OCI-LY7 (cell line): Measurements from ENCODE around the gene UBE2J2. TPM values are rescaled to one million over a fixed set of nuclear protein-coding genes. Genes with fewer than 3 reads are reported as not detected.

Experiments used
- BruUV-seq: library from RNA; stranded (reverse); fragments of 400-500 nt; replicated peaks from 2 replicates; lab custom pipeline; 2021; lab: Mats Ljungman, UMichigan
- CTCF ChIA-PET: fragments of 300-600 bp; sonication (Branson Sonifier 250); formaldehyde crosslinking; loops from one replicate; lab custom pipeline; 2022; ENCODE audit warnings: antibody characterized with exemption; ENCODE audit not compliant: unreplicated experiment; lab: Charles Lee
- POLR2A ChIA-PET: fragments of 300-600 bp; sonication (Branson Sonifier 250); formaldehyde crosslinking; loops from one replicate; lab custom pipeline; 2022; ENCODE audit warnings: antibody characterized with exemption; lab: Charles Lee
- DNase-seq: peaks from one replicate; pipeline ENCODE4 v3.0.0-alpha.2; 2015; ENCODE audit warnings: low spot score
- H2AFZ ChIP-seq: fragments of 200-600 bp; sonication (generic), shearing (Covaris generic); 2 replicates; pipeline ENCODE4 v1.6.1; 2014; ENCODE audit warnings: mild to moderate bottlenecking, antibody characterized with exemption, low read length, moderate library complexity
- H3K27ac ChIP-seq: fragments of 200-600 bp; sonication (generic); 2 replicates; pipeline ENCODE4 v1.5.1; 2014; ENCODE audit warnings: mixed run types, low read depth, mild to moderate bottlenecking, moderate library complexity, low read length, inconsistent platforms; ENCODE audit not compliant: poor library complexity, severe bottlenecking
- H3K36me3 ChIP-seq: fragments of 200-600 bp; sonication (generic); 2 replicates; pipeline ENCODE4 v1.6.1; 2014; ENCODE audit warnings: mild to moderate bottlenecking, antibody characterized with exemption, low read length, moderate library complexity, mixed read lengths; ENCODE audit not compliant: insufficient read depth
- H3K4me1 ChIP-seq: fragments of 200-600 bp; sonication (generic); 2 replicates; pipeline ENCODE4 v1.5.1; 2014; ENCODE audit warnings: mild to moderate bottlenecking, low read length; ENCODE audit not compliant: insufficient read depth, poor library complexity, severe bottlenecking
- H3K4me2 ChIP-seq: fragments of 200-600 bp; sonication (generic); 2 replicates; pipeline ENCODE4 v1.6.1; 2014; ENCODE audit warnings: mild to moderate bottlenecking, low read length
- H3K4me3 ChIP-seq: fragments of 200-600 bp; sonication (generic); 2 replicates; pipeline ENCODE4 v1.5.1; 2014; ENCODE audit warnings: mild to moderate bottlenecking, low read depth, low read length; ENCODE audit not compliant: poor library complexity, severe bottlenecking
- H3K79me2 ChIP-seq: fragments of 200-600 bp; sonication (generic); 2 replicates; pipeline ENCODE4 v1.6.1; 2016; ENCODE audit warnings: low read depth, mild to moderate bottlenecking, low read length, moderate library complexity, mixed read lengths; ENCODE audit not compliant: insufficient read depth
- H3K9me2 ChIP-seq: fragments of 200-600 bp; sonication (generic); 2 replicates; pipeline ENCODE4 v1.6.1; 2016; ENCODE audit warnings: mild to moderate bottlenecking, low read length, mixed read lengths; ENCODE audit not compliant: insufficient read depth
- H3K9me3 ChIP-seq: fragments of 200-600 bp; sonication (generic); 2 replicates; pipeline ENCODE4 v1.6.1; 2014; ENCODE audit warnings: mild to moderate bottlenecking, mixed run types, low read length, mixed read lengths
- H4K20me1 ChIP-seq: fragments of 200-600 bp; sonication (generic); 2 replicates; pipeline ENCODE4 v1.6.1; 2014; ENCODE audit warnings: mild to moderate bottlenecking, antibody characterized with exemption, low read length, moderate library complexity, mixed read lengths; ENCODE audit not compliant: insufficient read depth
- EZH2phosphoT487 ChIP-seq: fragments of 200-600 bp; sonication (generic); IDR thresholded peaks from 2 replicates; pipeline ENCODE4 v1.6.1; 2018; ENCODE audit warnings: low read depth, borderline replicate concordance, mild to moderate bottlenecking, mixed run types, antibody characterized with exemption, low read length, moderate library complexity, mixed read lengths
- intact Hi-C: fragments of 100-400 bp; cut with micrococcal nuclease; formaldehyde crosslinking; loops from one replicate; pipeline ENCODE4 v1.10.0; 2022; ENCODE audit not compliant: unreplicated experiment
- total RNA-seq, 2 experiments: library from RNA; depleted of rRNA in 1 of 2; stranded (reverse); fragments of >200 nt in 1 of 2; shearing (Covaris generic) in 1 of 2; gene quantifications; 2 replicates each; pipeline ENCODE4 v1.2.3, GENCODE V29; 2014 to 2022
- TF ChIP-seq, protein P1 (sequence below): fragments of 200-600 bp; sonication (generic); conservative IDR thresholded peaks from 2 replicates; pipeline ENCODE4 v1.5.1; 2014; ENCODE audit warnings: mild to moderate bottlenecking, antibody characterized with exemption, low read length, moderate library complexity, mixed read lengths

UBE2J2 gene
- total RNA-seq, 2 experiments from 2014 or later, result 69.2 to 88.7 TPM

DNA sequence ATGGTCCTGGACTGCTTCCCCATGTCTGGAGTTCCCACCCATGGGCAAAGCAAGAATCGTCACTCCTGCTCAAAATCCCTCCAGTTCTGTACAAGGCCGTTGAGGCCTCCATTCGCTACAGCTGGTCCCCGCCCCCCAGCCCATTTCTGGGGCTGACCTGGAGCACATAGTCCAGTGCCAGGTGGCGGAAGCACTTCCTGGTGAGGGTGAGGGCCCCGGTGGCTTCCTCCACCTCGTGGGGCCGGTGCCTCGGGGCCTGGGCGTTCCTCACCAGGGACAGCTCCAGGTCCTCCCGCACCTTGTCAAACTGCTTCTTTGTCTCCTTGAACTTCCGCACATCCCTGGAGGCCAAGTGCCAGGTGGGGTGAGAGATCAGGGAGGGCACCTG is 26.7 kb upstream of the UBE2J2 start:
- Histone ChIP-seq H3K27ac (no peak overlapping the region), H4K20me1 (no peaks in the 10 kb centered on the region), H3K9me2 (no peaks in the 10 kb centered on the region), H3K36me3 (no peaks in the 10 kb centered on the region), H3K79me2 (no peaks in the 10 kb centered on the region), H3K4me2 (no peak overlapping the region), H3K4me3 (no peak overlapping the region), H3K9me3 (no peaks in the 10 kb centered on the region), H3K4me1 (peaks cover 6% of the 10 kb centered on the region), H2AFZ (no peak overlapping the region)
- intact Hi-C loops, result no loop called here
- no peak for DNase-seq
- TF ChIP-seq, protein P1, sequence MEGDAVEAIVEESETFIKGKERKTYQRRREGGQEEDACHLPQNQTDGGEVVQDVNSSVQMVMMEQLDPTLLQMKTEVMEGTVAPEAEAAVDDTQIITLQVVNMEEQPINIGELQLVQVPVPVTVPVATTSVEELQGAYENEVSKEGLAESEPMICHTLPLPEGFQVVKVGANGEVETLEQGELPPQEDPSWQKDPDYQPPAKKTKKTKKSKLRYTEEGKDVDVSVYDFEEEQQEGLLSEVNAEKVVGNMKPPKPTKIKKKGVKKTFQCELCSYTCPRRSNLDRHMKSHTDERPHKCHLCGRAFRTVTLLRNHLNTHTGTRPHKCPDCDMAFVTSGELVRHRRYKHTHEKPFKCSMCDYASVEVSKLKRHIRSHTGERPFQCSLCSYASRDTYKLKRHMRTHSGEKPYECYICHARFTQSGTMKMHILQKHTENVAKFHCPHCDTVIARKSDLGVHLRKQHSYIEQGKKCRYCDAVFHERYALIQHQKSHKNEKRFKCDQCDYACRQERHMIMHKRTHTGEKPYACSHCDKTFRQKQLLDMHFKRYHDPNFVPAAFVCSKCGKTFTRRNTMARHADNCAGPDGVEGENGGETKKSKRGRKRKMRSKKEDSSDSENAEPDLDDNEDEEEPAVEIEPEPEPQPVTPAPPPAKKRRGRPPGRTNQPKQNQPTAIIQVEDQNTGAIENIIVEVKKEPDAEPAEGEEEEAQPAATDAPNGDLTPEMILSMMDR, result peak; percentile 43; the same call in 1 of the 2 replicates
- TF ChIP-seq EZH2phosphoT487, result no peak
- POLR2A ChIA-PET, result no interaction called here
- CTCF ChIA-PET, result interaction anchor here (1.3 kb wide), 1 partner anchor 9 kb away, joined by 3 read pairs; no protein-coding TSS in a partner anchor
- no TSS peak for BruUV-seq

DNA sequence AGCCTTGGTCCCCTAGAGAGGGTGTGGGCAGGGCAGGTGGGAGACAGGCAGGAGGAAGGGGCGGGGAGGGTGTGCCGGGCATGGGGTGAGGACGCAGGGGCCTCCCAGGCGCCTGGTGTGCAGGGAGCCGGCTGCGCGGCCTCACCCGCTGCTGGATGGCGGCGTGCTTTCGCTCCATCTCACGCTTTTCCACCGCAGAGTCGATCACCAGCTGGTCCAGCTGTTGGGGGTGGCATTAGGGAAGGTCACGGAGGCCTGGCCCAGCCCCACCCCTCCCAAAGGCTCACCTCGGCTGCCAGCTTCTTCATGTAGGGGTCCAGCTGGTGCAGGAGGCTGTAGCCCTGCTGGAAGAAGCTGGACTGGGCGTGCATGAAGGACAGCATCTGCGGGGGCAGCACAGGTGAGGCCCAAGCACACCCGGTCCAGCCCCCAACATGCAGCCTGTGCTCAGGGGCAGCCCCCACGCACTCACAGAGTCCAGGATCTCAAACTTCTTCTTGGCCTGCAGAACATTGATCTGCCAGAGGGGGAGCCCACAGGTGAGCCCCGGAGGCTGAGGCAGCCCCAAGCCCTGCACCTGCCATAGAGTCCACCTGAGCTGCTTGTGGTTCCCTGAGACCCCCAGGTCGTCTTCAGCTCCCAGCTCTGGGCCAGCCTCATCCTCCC is 26.2 kb upstream of the UBE2J2 start:
- no peaks in the 10 kb centered on the region for H3K36me3 ChIP-seq
- intact Hi-C loops, result no loop called here
- POLR2A ChIA-PET, result no interaction called here

More for the DNA sequence above, 26.2 kb upstream of the UBE2J2 start:
- no peak overlapping the region for H3K4me3 ChIP-seq
- H3K4me2 ChIP-seq, result no peak overlapping the region
- H3K79me2 ChIP-seq, result no peaks in the 10 kb centered on the region
- H3K9me3 ChIP-seq, result no peaks in the 10 kb centered on the region
- TF ChIP-seq EZH2phosphoT487, result no peak
- TF ChIP-seq, protein P1, result peak; percentile 69
- H4K20me1 ChIP-seq, result no peaks in the 10 kb centered on the region
- H2AFZ ChIP-seq, result no peak overlapping the region
- H3K4me1 ChIP-seq, result peaks cover 1% of the 10 kb centered on the region
- peak; percentile 48 for DNase-seq
- no peak overlapping the region for H3K27ac ChIP-seq
- no peaks in the 10 kb centered on the region for H3K9me2 ChIP-seq
- CTCF ChIA-PET, result interaction anchor here (1.3 kb wide), 1 partner anchor 8 kb away, joined by 3 read pairs; no protein-coding TSS in a partner anchor
- no TSS peak for BruUV-seq
